Fibroblast of peridontal ligament (primary cell): ENCODE data around the gene SLC39A3.

Experiments used
- DNase-seq: peaks from one replicate; pipeline ENCODE4 v3.0.0-alpha.2; 2010; ENCODE audit errors: extremely low read depth

Gene SLC39A3

DNA sequence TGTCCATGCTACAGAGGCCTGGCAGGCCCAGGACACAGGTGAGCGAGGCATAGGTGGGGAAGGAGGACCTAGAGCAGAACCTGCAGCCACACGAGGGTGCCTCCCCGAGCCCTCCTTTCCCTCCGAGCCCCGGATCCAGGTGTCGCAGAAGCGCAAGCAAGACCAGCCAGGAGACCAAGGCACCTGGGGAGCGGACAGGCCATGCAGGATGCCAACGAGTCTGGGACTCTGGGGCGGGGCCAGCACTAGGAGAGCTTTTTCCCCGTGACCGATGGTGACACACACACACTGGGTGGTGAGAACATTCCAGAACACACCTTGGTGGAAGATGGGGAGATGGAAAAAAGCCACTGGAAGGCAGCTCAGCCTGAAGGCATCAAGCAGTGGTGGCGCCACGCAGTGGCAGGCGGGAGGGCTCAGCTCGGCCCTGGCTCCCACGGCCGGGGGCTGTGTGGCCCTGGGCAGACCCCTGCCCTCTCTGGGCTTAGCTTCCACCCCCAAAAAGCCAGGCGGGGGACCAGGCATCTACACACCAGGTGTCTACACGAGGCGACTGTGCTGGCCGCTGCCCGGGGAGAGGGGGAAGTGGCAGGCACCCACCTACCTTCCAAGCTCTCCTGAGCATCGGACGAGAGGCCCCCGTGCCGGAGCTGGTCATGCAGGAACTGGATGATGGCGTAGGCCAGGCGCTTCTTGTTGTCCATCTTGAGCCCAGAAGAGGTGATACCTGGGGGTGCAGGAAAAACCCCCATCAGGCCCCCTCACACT lies 28.7 kb upstream of the SLC39A3 start:
- DNase-seq: no peak

DNA sequence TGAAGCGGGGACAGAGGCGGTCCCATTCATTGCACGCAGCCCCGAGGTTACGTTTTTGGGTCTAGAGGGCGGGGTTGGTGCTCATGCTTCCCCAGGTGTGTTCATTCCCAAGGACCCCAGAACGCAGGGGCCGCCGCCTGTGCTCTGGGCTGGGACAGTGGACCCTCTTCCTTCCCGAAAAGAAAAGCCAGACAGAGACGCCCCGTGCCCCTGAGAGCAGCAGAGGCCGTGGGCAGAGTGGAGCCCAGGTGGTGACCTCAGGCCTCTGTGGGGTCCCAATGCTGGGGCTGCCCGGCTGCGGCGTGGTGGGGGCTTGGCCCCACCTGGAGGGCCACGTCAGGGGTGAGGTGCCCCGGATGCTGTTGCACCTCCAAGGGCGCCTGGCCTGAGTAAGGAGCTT lies 27.9 kb upstream of the SLC39A3 start:
- DNase-seq: no peak

GRCh38 chr19:2766594-2767372 lies 27.0 kb upstream of the SLC39A3 start:
- DNase-seq: no peak

- no peak for DNase-seq
Observed at GRCh38 chr19:2765376-2765775, 25.6 kb upstream of the SLC39A3 start.

DNA sequence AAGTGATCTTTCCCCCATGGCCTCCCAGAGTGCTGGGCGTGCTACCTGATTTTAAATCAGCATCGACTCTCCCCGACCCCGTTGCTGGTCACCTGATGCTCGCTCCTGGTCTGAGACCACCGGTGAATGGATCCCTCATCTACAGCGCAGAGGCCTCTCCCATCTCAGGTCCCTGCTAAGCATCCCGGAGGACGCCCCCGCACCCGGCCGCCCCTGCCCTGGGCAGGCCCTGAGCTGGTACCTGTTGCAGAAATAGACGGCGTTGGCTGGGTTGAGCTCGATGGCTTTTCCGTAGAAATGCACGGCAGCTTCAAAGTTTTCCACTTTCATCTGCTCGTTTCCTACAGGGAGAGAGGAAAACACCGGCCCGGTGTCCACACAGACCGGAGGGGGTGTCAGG lies 25.1 kb upstream of the SLC39A3 start:
- DNase-seq: no peak

GRCh38 chr19:2763687-2764086 lies 23.9 kb upstream of the SLC39A3 start:
- DNase-seq: no peak

DNA sequence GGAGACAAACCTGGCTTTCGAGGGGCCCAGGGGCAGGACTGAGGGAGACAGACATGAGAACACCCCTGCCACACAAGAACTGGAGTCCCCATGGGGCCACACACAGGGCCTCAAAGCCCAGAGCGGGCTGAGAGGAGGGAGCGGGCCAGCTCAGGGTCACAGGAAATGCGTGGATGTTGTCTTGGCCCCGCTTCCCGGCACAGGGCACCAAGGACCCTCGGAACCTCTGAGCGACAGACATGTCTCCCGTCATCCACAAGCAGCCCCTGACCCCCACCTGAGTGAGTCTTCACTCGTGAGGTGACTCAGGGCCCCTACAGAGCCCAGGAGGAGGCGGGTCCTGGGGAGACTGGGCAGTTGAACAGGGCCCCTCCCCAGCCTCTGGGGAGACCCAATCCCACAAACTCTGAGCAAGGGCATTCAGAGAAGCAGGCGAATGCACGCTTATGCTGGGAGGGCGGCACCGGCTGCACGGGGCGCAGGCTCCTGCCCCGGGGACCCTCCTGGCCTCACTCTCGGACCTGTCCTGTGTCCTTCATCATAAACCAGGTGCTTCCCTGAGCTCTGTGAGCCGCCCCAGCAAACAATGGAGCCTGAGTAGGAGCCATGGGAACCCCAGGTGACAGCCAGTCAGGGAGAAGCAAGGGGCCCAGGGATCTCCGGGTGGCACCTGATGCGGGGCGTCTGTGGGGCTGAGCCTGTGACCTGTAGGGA lies 23.1 kb upstream of the SLC39A3 start:
- DNase-seq: no peak

GRCh38 chr19:2761876-2762782 lies 22.3 kb upstream of the SLC39A3 start:
- DNase-seq: no peak

DNA sequence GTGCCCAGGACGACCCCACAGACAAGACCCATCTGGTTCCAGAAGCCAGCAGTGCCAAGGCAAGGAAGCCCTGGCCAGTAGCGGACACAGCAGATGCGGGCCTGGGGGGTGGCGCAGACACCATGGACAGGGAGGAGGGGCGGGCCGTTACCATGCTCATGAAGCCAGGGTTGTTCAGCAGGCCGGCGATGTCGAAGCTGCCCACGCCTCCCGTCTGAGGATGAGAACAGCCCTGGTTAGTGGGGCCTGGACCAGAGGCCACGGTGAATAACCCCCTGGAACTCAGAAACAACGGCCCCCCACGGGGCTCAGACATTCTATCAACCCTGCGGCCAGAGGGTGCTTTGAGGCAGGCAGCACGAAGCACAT lies 21.5 kb upstream of the SLC39A3 start:
- no peak for DNase-seq

DNA sequence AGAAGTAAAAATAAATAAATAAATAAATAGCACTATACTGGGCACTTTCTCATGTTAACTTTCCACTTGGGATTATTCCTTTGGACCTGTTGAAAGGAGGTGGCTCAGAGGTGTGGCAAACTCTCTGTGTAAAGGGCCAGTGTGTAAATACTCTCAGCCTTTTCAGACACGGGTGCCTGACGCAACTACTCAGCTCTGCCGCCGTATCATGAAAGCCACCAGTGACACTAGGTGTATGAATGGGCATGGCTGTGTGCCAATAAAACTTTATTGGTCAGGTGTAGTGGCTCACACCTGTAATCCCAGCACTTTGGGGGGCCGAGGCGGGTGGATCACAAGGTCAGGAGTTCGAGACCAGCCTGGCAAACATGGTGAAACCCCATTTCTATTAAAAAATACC lies 20.1 kb upstream of the SLC39A3 start:
- DNase-seq: no peak

DNA sequence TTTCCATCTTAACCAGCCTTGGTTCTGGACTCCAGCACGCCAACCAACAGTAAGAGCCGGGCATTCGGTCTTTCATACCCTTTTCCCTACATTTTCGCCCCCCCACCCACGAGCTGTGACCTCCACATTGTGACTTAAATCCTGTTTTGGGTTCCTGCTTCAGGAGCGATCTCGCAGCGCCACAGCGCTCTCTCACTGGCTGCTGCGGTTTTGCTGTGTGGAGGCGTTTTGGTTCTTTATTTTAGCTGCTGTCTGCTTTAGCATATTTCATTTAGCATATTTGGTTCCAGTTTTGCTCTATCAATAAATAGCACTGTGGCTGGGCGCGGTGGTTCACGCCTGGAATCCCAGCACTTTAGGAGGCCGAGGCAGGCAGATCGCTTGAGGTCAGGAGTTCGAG lies 19.5 kb upstream of the SLC39A3 start:
- DNase-seq: no peak

DNA sequence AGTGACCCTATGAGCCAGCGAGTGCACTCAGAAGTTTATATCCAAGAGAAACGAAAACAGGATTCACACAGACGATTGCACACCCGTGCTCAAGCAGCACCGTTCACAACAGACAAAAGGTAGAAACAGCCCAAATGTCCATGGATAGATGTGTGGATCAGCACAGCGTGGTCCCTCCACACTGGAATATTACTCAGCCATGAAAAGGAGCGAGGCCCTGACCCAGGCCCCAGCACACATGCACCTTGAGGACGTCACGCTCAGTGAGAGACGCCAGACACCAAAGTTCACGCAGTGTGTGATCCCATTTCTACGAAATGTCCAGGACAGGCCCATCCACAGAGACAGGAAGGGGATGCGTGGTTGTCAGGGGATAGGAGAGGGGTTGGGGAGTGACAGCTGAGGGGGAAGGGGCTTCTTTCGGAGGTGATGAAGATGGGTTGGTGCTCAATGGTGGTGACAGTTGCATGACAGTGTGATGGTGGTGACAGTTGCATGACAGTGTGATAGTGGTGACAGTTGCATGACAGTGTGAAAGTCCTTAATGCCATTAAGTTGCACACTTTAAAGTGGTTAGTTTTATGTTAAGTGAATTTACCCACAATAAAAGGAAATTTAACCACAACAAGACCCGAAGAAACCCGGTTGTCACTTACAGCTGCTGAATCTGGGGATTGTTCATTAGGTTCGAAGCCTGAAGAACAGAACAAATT lies 18.9 kb upstream of the SLC39A3 start:
- no peak for DNase-seq

- no peak for DNase-seq
Observed at GRCh38 chr19:2756921-2757881, 17.4 kb upstream of the SLC39A3 start.

DNA sequence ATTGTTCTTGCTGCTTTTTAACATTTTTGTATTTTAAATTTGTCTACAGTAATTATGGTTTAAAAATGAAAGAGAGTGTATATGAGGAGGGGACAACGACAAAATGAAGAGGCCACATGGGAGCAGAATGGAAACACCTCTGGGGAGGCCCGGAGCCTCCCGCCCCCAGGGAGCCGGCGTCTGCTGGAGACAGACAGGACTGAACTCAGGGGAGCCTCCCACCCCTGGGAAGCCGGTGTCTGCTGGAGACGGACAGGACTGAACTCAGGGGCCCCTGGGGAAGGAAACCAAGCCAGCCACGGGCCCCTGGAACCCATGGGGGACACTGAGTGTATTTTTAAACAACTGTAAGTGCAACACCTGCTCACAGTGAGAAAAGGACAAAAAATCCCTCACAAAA lies 16.7 kb upstream of the SLC39A3 start:
- DNase-seq: no peak

GRCh38 chr19:2755811-2756210 lies 16.0 kb upstream of the SLC39A3 start:
- no peak for DNase-seq

DNA sequence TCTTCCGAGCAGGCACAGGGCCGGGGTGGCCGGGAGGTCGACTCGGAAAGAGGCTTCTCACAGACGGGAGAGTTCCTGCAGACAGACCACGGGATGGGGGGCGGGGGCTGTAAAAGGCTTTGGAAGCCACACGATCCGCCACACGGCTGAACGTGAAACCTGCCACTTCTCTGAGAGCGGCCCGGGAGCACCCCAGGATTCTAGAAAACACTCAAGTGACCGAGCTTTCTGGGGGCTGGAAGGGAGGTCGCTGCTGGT lies 15.6 kb upstream of the SLC39A3 start:
- no peak for DNase-seq

- DNase-seq: no peak
Observed at GRCh38 chr19:2754659-2755447, 15.0 kb upstream of the SLC39A3 start.

DNA sequence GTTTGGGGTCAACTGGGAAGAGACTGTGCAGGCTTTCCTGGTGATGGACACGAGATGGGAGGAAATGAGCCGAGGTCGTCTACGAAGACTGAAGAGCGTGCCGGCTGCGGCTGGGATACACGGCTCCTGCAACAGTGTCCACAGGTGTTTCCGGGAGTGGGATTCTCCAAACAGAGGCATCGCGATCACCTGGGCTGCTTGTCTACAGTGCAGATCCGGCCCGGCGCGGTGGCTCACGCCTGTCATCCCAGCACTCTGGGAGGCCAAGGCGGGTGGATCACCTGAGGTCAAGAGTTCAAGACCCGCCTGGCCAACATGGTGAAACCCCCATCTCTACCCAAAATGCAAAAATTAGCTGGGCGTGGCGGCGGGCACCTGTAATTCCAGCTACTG lies 11.6 kb upstream of the SLC39A3 start:
- DNase-seq: no peak

- no peak for DNase-seq
Observed at GRCh38 chr19:2750808-2751437, 11.1 kb upstream of the SLC39A3 start.
